Thyroid gland (tissue), 4 donors: Measurements from ENCODE around the gene DPYSL5. TPM values are rescaled to one million over a fixed set of nuclear protein-coding genes. Genes with fewer than 3 reads are reported as not detected.

Experiments used
- DNase-seq, 2 donors: peaks; one replicate each; pipeline ENCODE4 v3.0.0-alpha.2; 2019
- H3K27ac ChIP-seq, 3 donors: fragments of 200-600 bp; sonication (generic); 1 replicate in 2 of 3; 2 replicates in 1 of 3; pipeline ENCODE4 v1.5.1; 2016 to 2019; ENCODE audit warnings: mild to moderate bottlenecking in 1 of 3, moderate library complexity in 1 of 3
- H3K27me3 ChIP-seq: fragments of 200-600 bp; sonication (generic); one replicate; pipeline ENCODE4 v1.5.1; 2019
- H3K36me3 ChIP-seq, 2 donors: fragments of 200-600 bp; sonication (generic); one replicate each; pipeline ENCODE4 v1.5.1; 2016 to 2019
- H3K4me1 ChIP-seq, 2 donors: fragments of 200-600 bp; sonication (generic); one replicate each; pipeline ENCODE4 v1.5.1; 2017 to 2019
- H3K4me3 ChIP-seq, 3 donors: fragments of 200-600 bp; sonication (generic); replicated peaks in 1 of 3; 1 replicate in 2 of 3; 2 replicates in 1 of 3; pipeline ENCODE4 v1.5.1; 2016; ENCODE audit warnings: mild to moderate bottlenecking in 1 of 3
- H3K9me3 ChIP-seq: fragments of 200-600 bp; sonication (generic); one replicate; pipeline ENCODE4 v1.5.1; 2017
- POLR2A ChIP-seq, 2 donors: fragments of 450-650 bp; IDR thresholded peaks; one replicate each; pipeline ENCODE4 v1.6.1; 2017; ENCODE audit warnings: antibody characterized with exemption in 2 of 2, mild to moderate bottlenecking in 2 of 2, moderate library complexity in 1 of 2
- WGBS, 2 donors: methylation state at CpG; one replicate each; pipeline ENCODE4 v1.1.5; 2017; 5-methylcytosine and 5-hydroxymethylcytosine counted together
- intact Hi-C: fragments of 100-400 bp; cut with DNase I; formaldehyde crosslinking; loops from one replicate; pipeline ENCODE4 v1.15.1; 2023
- total RNA-seq, 4 donors: library from RNA; depleted of rRNA; stranded (reverse); fragments of >200 nt; gene quantifications; one replicate each; pipeline ENCODE4 v1.2.3, GENCODE V29; 2016
- TF ChIP-seq, protein P1 (sequence below), 6 experiments: fragments of 200-600 bp in 3 of 6; fragments of 450-650 bp in 3 of 6; sonication (generic) in 3 of 6; IDR thresholded peaks; one replicate each; pipeline ENCODE4 v1.5.1; 2016 to 2019; ENCODE audit warnings: antibody characterized with exemption in 6 of 6, mild to moderate bottlenecking in 2 of 6, inconsistent platforms in 1 of 6, moderate library complexity in 1 of 6

The DPYSL5 gene
- total RNA-seq, 4 donors from 2014 or later, result not detected

DNA sequence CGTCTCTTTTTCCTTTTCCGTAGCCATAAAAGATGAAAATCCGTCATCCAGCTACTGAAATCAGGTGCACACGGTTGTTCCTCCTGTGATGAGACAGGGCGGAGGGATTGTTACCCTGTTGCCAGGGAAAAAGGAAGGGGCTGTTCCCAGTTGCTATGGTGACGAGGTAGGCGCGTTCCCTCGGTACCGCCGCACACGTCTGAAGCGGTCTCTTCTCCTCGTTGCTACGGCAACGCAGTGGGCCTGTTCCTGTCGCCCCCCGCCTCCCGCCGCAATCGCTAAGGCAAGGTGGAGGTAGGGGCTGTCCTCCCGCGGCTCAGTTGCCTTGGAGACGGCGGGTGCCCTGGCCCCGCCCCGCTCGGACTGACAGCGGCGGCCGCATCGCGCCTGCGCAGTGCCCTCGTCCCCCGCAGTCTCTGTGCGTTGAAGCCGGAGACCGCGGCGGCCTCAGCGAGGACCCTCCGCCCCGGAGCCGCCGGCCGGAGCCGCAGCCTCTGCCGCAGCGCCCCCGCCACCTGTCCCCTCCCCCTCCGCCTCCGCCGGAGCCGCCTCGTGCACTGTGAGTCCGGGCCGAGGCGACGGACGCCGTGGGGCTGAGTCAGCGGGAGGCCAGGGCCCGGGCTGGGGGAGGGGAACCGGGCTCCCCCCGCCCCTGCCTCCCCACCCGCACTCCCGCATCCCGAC lies 122.5 kb downstream of the DPYSL5 start, which contains the start of gene MAPRE3:
Gene MAPRE3, plus strand, starts transcription at position 394 of the 684 bp plus-strand sequence. CDS start 51,582 bp downstream, outside the sequence.
- peak in 1 of 2 donors; percentile 59 for TF ChIP-seq POLR2A (IDR thresholded peaks at IDR 0.05)
- TF ChIP-seq, protein P1, sequence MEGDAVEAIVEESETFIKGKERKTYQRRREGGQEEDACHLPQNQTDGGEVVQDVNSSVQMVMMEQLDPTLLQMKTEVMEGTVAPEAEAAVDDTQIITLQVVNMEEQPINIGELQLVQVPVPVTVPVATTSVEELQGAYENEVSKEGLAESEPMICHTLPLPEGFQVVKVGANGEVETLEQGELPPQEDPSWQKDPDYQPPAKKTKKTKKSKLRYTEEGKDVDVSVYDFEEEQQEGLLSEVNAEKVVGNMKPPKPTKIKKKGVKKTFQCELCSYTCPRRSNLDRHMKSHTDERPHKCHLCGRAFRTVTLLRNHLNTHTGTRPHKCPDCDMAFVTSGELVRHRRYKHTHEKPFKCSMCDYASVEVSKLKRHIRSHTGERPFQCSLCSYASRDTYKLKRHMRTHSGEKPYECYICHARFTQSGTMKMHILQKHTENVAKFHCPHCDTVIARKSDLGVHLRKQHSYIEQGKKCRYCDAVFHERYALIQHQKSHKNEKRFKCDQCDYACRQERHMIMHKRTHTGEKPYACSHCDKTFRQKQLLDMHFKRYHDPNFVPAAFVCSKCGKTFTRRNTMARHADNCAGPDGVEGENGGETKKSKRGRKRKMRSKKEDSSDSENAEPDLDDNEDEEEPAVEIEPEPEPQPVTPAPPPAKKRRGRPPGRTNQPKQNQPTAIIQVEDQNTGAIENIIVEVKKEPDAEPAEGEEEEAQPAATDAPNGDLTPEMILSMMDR (IDR thresholded peaks at IDR 0.05), result no peak
- Histone ChIP-seq H3K4me3 (peak within 1 kb of the TSS; percentile 47 to 92 (median 72)), H3K27me3 (no peaks in the 10 kb centered on the region), H3K4me1 (peaks cover 5 to 8% of the 10 kb centered on the region in 2 donors), H3K27ac (peak within 1 kb of the TSS; percentile 6 to 73 (median 22)), H3K9me3 (no peaks in the 10 kb centered on the region), H3K36me3 (no peaks in the 10 kb centered on the region)
- intact Hi-C loops, result no loop called here
- DNase-seq, result peak; percentile 84 to 86
- WGBS, 2 donors, result 0 to 1% methylated on average over 18 to 35 of the region's 69 CpGs

DNA sequence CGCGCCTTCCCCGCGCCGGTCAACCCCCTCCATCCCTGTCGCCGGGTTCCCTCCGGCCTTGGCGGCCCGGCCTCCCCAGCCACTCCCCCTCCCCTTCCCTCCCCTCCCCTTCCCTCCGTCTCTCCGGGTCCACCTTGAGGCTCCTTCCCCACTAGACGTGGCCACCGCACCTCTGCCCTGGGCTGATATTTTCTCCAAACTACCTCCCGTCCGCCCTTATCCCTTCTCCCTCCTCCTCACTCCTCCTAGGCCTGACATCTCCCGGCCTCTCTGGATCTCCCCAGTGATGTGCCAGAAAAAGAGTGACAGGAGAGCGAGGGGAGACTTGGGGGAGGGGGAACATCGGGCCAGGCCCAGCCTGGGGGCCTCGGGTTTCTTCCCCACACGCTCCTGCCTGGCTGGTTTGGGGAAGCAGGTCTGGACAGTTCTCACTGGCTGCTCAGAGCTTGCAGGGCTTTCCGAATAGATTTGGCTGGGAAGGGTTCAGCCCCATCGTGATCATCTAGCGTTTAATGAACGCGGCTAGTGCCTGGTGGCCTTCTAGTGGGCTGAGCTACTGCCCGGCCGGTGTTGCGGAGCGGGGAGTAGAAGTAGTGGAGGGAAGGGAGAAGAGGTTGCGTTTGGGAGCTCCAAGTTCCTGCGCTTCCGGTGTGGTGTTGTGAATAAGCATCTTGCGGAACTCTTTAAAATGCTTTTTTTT lies 123.1 kb downstream of the DPYSL5 start:
- WGBS, 2 donors, result 13 to 15% methylated on average over 24 to 29 of the region's 34 CpGs
- peaks cover 5 to 8% of the 10 kb centered on the region in 2 donors for H3K4me1 ChIP-seq
- intact Hi-C loops, result no loop called here
- DNase-seq, result peak; percentile 26 to 38
- H3K36me3 ChIP-seq, result no peaks in the 10 kb centered on the region
- TF ChIP-seq, protein P1 (IDR thresholded peaks at IDR 0.05), result no peak
- no peak for TF ChIP-seq POLR2A (IDR thresholded peaks at IDR 0.05)
- peak overlapping the region; percentile 6 to 73 (median 22) for H3K27ac ChIP-seq
- no peaks in the 10 kb centered on the region for H3K27me3 ChIP-seq
- no peaks in the 10 kb centered on the region for H3K9me3 ChIP-seq
- peak overlapping the region; percentile 47 to 92 (median 72) for H3K4me3 ChIP-seq

DNA sequence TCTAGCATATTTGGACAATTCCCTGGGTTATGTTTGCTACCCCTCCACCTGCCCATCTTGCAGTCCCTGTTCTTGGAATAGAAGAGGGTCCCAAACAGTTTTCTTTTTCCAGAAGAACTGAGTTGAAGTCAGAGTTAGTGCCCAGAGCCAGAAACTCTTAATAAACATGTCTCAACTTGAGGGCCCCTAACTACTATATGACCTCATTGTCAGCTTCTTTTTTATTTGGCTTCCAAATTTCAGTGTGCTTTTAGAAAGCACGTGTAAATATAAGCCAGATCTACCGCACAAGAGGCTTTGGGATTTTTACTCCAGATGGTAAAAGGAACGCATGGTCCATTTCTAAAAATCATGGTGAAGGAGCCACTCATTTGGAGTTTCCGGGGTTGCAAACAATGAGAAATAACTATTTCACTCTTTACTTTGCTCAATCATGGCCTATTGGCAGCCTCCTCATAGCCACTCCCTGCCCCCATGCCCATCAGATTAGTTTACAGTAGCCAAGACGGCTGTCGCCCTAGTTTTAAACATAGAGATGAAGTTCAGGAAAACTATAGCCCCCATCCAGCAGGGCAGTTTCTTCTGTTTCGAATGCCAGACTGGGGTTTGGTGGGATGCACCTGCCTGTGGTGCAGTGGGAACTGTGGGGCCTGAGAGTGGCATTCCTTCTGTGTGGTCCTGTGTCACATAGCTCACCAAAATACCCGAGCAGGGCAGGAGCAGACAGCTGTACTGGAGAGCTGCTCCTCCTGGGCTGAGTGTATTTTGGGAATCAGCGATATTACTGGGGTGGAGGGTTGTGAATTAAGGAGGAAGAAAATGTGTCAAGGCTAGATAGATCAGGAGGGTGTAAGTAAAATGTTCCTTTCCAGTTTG lies 124.2 kb downstream of the DPYSL5 start:
- peaks cover 5 to 8% of the 10 kb centered on the region in 2 donors for H3K4me1 ChIP-seq
- TF ChIP-seq, protein P1 (IDR thresholded peaks at IDR 0.05), result no peak
- no peak for TF ChIP-seq POLR2A (IDR thresholded peaks at IDR 0.05)
- H3K9me3 ChIP-seq, result no peaks in the 10 kb centered on the region
- no peak for DNase-seq
- no peaks in the 10 kb centered on the region for H3K36me3 ChIP-seq
- H3K27me3 ChIP-seq, result no peaks in the 10 kb centered on the region
- 90 to 91% methylated on average over 9 of the region's 9 CpGs for WGBS, 2 donors
- no peak overlapping the region for H3K4me3 ChIP-seq
- no peak overlapping the region for H3K27ac ChIP-seq
- intact Hi-C loops, result no loop called here

DNA sequence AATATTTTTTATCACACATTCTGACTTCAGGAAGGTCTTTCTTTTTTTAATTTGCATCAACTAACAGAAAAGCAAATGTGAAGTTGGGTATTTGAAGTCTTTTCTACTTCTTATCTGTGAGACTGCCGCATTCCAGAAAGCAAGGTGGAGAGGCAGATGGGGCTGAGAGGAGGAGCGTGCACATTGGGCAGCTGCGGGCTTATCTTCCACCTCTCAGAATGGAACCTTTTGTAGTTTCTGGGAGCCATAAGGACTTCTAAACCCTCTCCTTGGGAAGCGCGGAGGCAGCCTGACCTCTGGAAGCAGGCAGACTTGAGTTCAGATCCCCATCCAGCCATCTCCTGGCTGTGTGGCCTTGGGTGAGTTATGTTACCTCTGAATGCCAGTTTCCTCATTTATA lies 126.4 kb downstream of the DPYSL5 start:
- H3K4me3 ChIP-seq, result no peak overlapping the region
- H3K36me3 ChIP-seq, result no peaks in the 10 kb centered on the region
- no peak for TF ChIP-seq POLR2A (IDR thresholded peaks at IDR 0.05)
- TF ChIP-seq, protein P1 (IDR thresholded peaks at IDR 0.05), result no peak
- H3K27me3 ChIP-seq, result no peaks in the 10 kb centered on the region
- DNase-seq, result no peak
- peaks cover 12 to 15% of the 10 kb centered on the region in 2 donors for H3K4me1 ChIP-seq
- intact Hi-C loops, result no loop called here
- WGBS, 2 donors, result 72 to 83% methylated on average over 5 of the region's 5 CpGs
- H3K9me3 ChIP-seq, result no peaks in the 10 kb centered on the region
- no peak overlapping the region for H3K27ac ChIP-seq
